Measurements from ENCODE around the gene TRMT11.
"Not testable (repeated sequence)": the region's sequence is repeated elsewhere in the genome, so short reads cannot be mapped to it uniquely, and the experiment has no call there.

TRMT11 gene

DNA sequence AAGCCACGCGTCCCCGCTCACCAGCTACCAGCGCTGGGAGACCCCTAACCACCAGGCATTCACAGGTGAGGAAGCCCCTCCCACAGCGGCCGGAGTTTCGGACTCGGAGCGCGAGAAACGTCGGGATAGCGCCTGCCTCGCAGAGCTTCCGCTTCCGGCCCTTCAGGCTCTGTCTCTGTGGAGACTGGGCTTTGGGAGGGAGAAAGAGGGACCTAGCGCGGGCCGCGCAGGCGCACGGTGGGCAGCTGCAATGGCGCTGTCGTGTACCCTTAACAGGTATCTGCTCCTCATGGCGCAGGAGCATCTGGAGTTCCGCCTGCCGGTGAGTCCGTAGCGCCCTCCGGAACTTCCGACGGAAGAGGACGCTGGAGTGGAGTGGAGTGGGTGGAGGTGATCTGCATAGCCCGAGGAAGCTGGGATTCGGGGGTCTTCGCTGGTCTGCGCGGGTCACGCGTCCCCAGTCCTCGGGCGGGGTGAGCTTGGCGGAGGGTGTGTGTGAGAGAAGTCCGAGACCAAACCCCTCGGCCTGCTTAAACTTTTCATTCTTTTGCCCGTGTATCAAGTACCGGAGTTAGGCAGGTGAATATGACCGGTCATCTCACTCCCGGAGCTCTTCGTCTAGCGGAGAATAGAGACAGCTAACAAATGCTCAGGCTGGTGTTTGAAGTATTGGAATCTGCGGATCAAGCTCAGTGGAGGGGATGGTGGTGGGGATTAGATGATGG lies at the start of gene TRMT11:
TSS of gene TRMT11 (plus strand) at position 240 of the 725 bp plus-strand sequence. CDS start at position 251, 11 bp downstream.
- TF ChIP-seq ZNF274 (IDR thresholded peaks at IDR 0.05; ENCODE audit: low read depth, low read length) = no peak

DNA sequence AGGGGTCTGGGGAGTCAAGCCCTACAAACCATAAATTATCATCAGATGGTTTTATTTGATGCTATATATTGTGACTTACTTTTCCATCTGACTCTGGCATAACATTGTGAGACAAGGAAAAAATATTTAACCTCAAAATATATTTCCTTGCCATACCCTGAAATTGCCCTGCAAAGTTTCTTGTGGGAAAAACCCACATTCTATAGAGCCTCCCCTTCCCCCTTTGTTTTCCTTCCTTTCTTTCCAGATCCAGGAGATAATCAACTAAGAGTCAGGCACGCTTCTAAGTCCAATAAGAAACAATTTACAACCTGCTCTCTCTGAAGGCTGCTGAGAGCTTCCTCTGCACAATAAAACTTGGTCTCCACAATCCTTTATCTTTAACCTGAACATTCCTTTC lies 47.3 kb upstream of the TRMT11 start:
- H3K4me3 ChIP-seq (ENCODE audit: low read length) = no peak overlapping the region
- TF ChIP-seq ZNF274 (IDR thresholded peaks at IDR 0.05; ENCODE audit: low read depth, low read length) = no peak

More for the DNA sequence above, at the start of gene TRMT11:
- H3K4me3 ChIP-seq (ENCODE audit: low read length) = peak within 1 kb of the TSS; percentile 71

DNA sequence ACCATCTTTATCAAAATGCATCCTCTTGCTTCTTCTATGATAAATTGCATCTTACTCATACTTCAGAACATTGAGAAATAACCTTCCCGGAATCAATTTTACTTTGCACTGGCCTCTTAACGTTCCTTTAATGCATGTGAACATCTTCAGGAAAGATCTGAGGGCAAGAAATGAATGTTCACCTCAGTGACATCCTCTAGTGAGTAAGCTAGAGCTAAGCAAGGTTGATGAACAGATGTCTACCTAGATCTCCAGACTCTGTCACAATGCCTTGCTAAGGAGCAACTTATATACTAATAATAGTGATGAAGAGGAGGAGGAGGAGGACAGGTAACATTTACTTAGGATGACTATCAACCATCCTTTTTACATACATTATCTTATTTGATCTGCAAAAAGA lies 46.5 kb upstream of the TRMT11 start:
- TF ChIP-seq ZNF274 (IDR thresholded peaks at IDR 0.05; ENCODE audit: low read depth, low read length) = no peak
- H3K4me3 ChIP-seq (ENCODE audit: low read length) = no peak overlapping the region

DNA sequence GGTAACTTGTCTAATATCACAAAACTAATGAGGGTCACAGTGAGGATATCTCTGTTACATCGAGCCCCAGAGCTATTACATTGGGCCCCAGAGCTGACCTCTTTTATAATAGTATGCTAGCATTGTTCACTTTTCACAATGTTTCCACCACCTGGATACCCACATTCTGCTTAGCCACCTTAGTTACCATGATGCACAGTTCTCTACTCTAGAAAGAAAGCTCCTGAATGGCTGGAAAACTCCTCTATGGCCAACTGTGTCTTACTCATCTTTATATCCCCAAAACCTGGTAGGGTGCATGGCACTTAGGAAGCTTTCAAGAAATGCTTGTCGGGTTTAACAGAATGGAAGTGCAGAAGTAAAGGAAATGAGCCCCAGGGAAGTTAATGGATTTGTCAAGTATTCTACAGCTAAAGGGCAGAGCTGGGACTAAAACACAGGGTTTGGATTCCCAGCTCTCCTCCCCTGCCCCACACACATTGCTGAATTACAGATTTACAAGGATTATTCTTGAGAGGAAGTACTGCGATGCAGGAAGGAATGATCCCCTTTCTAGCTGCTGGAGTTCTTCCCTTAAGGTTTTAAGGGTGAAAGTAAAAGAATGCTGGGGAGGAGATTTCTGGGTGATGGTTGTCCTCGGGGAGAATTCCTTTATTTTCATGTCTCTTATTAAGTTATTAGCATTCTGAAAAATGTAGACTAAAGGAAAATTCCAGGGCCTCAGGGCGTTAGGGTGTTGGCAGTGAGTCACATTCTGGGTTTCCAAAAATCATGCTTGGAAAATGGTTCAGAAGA lies 45.9 kb upstream of the TRMT11 start:
- no peak for TF ChIP-seq ZNF274 (IDR thresholded peaks at IDR 0.05; ENCODE audit: low read depth, low read length)
- H3K4me3 ChIP-seq (ENCODE audit: low read length) = no peak overlapping the region

DNA sequence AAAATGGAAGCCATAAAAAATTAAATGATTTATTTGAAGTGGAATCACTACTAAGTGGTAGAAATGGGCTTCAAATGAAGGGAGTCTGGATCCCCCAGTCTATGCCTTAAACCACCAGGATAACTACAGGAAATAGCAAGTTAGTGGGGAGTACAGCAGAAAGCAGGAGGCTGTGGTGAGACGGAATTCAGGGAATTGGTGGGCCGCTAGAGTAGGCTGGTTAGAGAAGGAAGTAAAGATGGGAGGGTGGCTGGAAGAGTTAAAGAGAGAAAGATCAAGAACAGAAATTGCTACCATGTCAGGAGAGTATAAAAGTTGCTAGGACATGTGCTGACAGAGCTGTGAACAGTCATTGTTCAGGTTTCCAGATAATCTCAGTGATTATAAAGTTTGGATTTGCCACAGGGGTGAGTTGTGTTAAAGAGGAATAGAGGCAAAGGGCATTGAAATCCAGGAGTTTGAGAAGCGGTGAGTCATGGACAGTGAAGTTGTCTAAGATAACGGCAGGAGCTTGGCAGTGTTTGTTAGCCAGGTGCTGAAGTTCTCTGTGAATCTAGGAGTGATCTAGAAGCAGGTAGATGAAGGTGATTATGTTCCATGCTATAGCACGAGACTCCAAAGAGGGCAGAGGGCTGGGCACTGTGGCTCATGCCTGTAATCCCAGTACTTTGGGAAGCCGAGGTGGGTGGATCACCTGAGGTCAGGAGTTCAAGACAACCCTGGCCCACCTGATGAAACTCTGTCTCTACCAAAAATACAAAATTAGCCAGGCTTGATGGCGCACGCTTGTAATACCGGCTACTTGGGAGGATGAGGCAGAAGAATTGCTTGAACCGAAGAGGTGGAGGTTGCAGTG lies 43.4 kb upstream of the TRMT11 start:
- no peak overlapping the region for H3K4me3 ChIP-seq (ENCODE audit: low read length)
- no peak for TF ChIP-seq ZNF274 (IDR thresholded peaks at IDR 0.05; ENCODE audit: low read depth, low read length)

DNA sequence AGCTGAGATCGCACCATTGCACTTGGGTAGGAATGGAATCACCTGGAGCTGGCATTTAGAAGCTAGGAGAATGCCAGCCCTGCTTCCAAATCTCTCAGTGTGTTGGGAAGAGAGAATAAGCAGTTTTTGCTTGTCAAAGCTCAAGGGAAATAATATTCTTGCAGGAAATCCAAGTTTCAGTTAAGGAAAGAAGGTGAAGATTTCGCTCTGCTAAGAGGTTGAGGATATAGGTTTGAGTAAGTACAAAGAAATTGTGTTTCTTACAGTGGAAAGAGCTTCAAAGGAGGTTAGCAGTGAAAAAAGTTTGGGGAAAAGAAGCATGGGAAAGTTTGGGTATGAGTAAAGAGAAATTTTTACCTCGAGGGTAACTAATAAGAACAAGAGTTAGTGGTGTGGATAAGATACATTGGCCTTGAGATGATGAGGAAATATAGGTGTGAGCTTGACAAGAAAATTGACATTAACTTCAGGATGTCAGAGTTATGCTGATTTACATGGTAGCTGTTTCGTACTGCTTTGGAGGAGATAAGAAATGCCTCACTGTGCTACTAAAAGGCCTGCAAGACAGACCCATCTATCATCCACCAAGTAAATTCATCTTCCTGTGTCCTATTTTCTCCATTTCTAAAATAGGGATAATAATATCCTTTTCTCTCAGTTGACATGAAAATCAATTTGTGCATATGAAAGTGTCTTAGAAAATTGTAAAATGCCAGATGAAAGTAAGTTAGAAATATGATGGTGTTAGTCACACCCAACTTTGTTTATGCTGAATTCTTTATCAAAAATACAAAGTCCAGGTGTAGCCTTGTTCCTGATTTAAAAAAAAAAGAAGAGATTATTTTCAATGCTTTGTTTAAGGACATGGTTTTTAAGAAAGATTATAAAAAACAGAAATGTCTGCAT lies 42.6 kb upstream of the TRMT11 start:
- TF ChIP-seq ZNF274 (IDR thresholded peaks at IDR 0.05; ENCODE audit: low read depth, low read length) = no peak
- H3K4me3 ChIP-seq (ENCODE audit: low read length) = no peak overlapping the region

DNA sequence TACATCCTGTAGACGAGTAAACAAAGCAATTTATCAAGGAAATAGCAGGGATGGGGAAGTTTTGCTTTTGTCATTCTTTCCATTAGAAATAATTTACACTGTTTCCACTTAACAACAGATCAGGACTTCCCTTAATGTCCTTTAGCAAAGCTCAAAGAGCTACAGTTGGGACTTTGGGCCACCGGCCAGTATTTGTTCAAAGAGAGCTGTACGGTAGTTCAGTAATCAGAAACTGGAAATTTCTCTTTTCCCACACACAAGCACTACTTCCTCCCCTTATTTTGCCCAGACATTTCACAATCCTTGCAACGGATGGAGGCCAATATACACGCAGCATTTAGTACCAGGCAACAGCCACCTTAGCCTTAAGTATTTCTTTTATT lies 41.9 kb upstream of the TRMT11 start:
- no peak overlapping the region for H3K4me3 ChIP-seq (ENCODE audit: low read length)
- TF ChIP-seq ZNF274 (IDR thresholded peaks at IDR 0.05; ENCODE audit: low read depth, low read length) = no peak

DNA sequence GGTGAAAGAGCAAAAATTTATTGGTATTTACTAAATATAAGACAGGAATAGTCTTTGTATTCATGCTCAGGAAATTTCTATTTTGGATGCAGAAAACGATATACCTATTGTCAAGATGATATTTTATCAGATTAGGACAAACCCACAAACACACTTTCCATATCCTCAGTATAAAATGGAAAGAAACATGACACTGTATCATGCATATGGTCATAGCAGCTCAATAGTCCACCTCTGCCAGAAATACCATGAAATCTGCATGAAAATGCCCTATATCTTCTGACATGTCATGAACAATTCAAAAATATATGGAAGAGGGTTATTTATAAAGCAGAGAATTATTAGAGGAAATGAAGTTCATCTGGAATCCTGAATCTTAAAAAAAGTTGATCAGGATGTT lies 41.4 kb upstream of the TRMT11 start:
- no peak for TF ChIP-seq ZNF274 (IDR thresholded peaks at IDR 0.05; ENCODE audit: low read depth, low read length)
- no peak overlapping the region for H3K4me3 ChIP-seq (ENCODE audit: low read length)

DNA sequence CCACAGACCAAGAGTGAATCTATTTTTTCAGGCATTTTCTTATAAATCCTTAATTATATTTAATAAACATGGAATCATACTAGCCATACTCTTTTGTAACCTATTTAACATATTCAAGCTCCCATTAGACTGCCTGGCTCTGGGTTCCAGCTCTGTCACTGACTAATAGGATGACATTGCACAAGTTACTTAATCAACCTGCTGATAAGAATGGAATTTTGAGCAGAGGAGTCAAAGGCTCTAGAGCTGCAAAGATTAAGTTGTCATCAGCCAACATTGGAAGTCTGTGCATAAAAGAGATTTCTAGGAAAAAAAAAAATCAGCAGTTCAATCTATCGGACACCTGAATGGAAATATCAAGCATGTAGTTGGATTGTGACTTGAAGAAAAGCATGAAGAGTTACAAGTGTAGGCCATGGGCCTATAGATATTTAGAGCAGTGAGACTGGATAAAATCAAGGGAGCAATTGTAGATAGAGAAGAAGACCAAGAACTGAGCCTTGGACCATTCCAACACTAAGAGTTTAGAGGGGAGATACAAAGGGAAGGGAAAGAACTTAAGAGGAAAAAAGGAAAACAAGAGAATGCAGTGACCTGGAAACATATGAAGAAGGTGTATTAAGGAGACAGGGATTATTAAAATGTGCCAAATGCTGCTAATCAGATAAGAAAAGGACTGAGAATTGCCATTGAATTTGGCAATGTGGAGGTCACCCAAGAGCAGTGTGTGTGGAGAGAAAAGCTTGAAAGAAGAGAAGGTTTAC lies 40.8 kb upstream of the TRMT11 start:
- TF ChIP-seq ZNF274 (IDR thresholded peaks at IDR 0.05; ENCODE audit: low read depth, low read length) = no peak

DNA sequence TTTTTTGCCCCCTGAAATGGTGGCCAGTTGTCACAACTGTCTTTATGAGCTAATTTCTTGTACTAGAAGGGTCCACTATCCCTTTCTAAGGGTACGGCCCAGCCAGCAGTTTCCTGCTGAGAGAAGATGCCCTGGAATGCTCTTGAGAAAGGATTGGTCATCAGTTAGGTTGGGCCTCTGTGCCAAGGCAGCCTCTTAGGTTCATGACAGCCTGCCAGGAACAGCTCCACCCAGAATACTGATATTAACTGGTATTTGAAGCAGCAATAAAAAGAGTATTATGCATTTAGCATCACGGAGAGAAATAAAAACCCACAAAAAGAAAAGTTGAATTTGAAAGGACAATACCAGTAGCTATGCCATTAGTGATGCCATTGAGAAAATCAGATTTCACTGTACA lies 38.7 kb upstream of the TRMT11 start:
- no peak for TF ChIP-seq ZNF274 (IDR thresholded peaks at IDR 0.05; ENCODE audit: low read depth, low read length)
- H3K4me3 ChIP-seq (ENCODE audit: low read length) = no peak overlapping the region

More for the DNA sequence above, 40.8 kb upstream of the TRMT11 start:
- no peak overlapping the region for H3K4me3 ChIP-seq (ENCODE audit: low read length)

DNA sequence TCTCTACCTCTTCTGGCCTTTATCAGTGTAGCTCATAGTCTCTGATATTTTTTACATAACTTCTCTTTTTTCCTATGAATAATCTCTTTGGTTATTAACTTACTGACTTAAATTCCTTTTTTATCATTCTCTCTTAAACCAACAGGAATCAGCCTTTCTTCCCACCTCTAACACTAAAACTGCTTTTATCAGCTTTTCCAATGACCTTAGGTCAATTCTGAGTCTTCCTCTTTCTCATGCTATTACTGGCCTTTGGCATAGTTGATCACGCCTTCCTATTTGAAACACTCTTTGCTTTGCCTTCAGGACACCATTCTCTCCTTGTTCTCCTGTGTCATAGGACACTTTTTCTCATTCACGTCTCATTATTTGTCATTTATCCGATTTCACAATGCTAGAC lies 37.9 kb upstream of the TRMT11 start:
- TF ChIP-seq ZNF274 (IDR thresholded peaks at IDR 0.05; ENCODE audit: low read depth, low read length) = no peak
- H3K4me3 ChIP-seq (ENCODE audit: low read length) = no peak overlapping the region

DNA sequence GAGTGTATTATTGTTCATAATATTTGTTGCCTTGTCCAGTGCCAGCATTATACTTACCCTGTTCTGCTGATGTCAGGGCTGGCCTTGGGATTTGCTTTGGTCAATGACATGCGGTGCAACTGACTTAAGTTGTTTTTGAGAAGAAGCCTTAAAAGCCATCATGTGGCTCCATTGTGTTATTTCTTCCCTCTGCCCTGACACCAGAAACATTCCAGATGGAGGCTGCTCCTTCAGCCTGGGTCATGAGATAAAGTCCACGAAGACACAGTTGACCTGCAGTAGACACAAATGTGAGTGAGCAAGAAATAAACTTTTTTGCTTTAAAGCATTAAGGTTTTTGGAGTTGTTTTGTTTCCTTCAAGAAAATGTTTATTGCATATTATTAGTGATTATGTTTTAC lies 37.3 kb upstream of the TRMT11 start:
- no peak for TF ChIP-seq ZNF274 (IDR thresholded peaks at IDR 0.05; ENCODE audit: low read depth, low read length)
- H3K4me3 ChIP-seq (ENCODE audit: low read length) = no peak overlapping the region

DNA sequence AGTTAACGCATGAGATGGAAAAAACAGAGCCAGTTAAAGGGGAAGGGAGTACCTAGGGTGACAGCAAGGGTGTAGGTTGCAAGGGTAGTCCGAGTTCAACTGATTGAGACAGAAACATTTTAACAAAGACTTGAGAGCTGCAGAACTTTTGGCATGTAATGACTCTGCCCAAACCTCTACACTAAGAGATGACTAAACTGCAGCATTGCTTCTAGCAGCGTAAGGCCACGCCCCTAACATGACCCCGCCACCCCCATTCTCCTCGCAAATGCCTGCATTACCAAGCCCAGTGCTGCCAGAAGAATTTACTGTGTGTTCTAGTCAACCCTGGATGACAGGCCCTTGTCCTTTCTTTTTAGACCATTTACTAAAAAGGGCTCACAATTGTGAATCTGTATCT lies 36.0 kb upstream of the TRMT11 start:
- H3K4me3 ChIP-seq (ENCODE audit: low read length) = no peak overlapping the region
- TF ChIP-seq ZNF274 (IDR thresholded peaks at IDR 0.05; ENCODE audit: low read depth, low read length) = no peak

DNA sequence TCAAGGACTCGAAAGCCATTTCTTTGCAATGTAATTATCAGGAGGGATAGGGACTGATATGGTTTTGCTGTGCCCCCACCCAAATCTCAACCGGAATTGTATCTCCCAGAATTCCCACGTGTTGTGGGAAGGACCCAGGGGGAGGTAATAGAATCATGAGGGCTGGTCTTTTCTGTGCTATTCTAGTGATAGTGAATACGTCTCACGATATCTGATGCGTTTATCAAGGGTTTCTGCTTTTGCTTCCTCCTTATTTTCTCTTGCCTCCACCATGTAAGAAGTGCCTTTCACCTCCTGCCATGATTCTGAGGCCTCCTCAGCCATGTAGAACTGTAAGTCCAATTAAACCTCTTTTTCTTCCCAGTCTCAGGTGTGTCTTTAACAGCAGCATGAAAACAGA lies 35.6 kb upstream of the TRMT11 start:
- not testable (repeated sequence) for H3K4me3 ChIP-seq (ENCODE audit: low read length)

All from GM08714 (cell line).